Esophagus mucosa (tissue), 1 donor: ENCODE data around the gene TRIM34. TPM values are rescaled to one million over a fixed set of nuclear protein-coding genes. Genes with fewer than 3 reads are reported as not detected.
A peak's percentile ranks its signal among the peaks of the same experiment; 100 is the strongest.
"Not testable (repeated sequence)": the region's sequence is repeated elsewhere in the genome, so short reads cannot be mapped to it uniquely, and the experiment has no call there.

ENCODE experiments used
- ATAC-seq: fragments of 200-7000 bp; cut with Tn5 transposase; one replicate; pipeline ENCODE4 v1.9.1; 2020
- total RNA-seq: library from RNA; stranded (reverse); gene quantifications from one replicate; pipeline ENCODE4 v1.2.4, GENCODE V29; 2023
- donor health status: DM: yes; HTN: yes; CAD: no.

Gene TRIM34, protein sequence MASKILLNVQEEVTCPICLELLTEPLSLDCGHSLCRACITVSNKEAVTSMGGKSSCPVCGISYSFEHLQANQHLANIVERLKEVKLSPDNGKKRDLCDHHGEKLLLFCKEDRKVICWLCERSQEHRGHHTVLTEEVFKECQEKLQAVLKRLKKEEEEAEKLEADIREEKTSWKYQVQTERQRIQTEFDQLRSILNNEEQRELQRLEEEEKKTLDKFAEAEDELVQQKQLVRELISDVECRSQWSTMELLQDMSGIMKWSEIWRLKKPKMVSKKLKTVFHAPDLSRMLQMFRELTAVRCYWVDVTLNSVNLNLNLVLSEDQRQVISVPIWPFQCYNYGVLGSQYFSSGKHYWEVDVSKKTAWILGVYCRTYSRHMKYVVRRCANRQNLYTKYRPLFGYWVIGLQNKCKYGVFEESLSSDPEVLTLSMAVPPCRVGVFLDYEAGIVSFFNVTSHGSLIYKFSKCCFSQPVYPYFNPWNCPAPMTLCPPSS
- 4.0 TPM for total RNA-seq

DNA sequence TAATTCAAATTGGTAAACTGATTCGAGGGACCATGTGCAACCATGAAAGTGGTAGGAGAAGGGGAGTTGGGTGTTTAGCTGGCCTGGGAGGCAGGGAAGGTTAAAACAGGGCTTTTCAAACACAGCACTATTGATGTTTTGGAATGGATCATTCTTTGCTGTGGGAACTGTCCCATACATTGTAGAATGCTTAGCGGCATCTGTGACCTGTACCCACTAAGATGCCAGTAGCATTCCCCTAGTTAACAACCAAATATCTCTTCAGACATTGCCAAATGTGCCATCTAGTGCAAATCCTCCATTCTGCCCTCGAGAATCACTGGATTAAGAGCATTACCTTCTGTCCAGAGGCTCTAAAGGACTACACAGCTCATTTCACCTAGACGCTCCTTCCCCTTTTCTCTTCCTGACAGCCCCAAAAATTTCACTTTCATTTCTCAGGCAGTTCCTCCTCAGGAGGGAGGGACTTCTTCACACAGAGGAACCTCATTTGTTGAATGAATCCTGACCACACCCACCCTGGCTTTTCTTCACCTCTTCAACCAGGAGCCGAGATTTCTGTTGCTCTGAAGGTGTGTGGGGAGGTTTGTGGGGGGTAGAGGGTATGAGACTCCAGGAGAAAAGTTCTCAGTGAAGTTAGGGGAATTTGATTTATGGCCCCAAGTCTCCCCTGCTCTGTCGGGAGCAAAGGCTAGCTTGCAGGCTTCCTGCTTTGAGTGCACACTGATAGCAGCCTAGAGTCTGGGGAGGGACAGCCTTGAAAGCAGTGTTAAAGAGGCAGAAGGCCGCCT, at the start of gene TRIM34:
Gene TRIM34 (plus strand): TSS at position 513 of the 791 bp plus-strand sequence. CDS start 7,331 bp downstream, outside the sequence.
- peak; percentile 79 for ATAC-seq

DNA sequence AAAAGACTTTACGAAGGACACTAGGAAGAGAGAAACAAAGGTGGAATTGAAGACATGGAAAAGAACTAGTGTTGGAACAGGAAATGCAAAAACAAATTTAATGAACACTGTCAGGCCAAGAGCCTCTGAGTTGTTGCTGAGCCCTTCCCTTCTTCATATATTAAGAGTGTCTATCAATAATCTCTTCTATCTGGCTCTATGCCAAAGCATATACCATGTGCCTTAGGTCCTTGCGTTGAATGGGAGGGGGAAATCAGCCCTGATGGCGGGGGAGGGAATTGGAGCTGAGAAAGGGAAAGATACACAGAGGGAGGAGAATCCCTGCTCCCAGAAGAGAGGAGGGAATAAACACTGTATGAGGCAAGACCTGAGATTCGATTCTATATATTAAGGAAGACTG, 49.6 kb upstream of the TRIM34 start:
- ATAC-seq = no peak

DNA sequence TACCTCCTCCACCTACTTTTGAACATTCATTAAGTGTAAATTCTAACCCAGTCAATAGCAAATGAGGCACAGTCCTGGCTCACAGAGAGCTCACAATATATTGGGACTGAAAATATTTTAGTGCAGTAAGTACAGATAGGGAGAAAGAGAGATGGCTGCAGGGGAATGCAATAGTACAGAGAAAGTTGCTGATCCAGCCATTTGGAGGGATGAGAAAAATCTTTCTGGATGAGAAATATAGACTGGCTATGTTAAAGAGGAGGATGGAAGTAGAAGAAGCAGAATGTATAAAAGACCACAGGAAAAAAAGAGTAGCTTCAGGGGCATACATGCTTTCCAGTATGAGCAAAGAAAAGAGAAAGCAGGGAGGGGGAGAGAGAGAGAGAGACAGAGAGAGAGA, 47.7 kb upstream of the TRIM34 start:
- ATAC-seq = no peak

DNA sequence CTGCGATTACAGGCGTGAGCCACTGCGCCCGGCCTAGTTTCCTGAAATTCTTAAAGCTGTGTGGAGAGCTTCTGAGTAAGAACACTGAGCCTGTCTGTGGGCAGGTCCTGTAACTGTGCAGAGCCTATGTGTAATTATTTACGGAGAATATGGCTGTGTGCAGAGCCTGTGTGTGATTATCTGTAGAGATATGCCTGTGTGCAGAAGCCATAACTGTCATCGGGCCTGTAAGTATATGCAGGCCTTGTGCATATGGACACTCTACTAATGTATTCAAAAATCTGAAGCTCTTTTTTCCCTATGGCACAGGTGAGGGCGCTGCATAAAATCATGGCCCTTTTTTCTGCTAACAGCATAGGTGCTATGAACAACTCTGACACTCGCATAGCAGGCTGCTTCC, 44.2 kb upstream of the TRIM34 start, which contains the start of gene OR52B6:
Gene OR52B6 (plus strand): TSS at position 301 of the 400 bp plus-strand sequence. CDS start 0 bp downstream, at position 301.
- no peak for ATAC-seq

DNA sequence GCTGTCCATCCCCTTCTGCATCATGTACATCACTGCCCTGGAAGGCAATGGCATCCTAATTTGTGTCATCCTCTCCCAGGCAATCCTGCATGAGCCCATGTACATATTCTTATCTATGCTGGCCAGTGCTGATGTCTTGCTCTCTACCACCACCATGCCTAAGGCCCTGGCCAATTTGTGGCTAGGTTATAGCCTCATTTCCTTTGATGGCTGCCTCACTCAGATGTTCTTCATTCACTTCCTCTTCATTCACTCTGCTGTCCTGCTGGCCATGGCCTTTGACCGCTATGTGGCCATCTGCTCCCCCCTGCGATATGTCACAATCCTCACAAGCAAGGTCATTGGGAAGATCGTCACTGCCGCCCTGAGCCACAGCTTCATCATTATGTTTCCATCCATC, 43.8 kb upstream of the TRIM34 start:
- no peak for ATAC-seq

DNA sequence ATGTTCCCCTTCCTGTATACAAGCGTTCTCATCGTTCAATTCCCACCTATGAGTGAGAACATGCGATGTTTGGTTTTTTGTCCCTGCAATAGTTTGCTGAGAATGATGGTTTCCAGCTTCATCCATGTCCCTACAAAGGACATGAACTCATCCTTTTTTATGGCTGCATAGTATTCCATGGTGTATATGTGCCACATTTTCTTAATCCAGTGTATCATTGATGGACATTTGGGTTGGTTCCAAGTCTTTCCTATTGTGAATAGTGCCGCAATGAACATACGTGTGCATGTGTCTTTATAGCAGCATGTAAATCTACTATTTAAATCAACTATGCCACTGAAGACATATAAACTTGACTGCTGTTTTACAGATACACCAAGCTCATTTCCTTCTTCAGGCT, 40.3 kb upstream of the TRIM34 start:
- not testable (repeated sequence) for ATAC-seq

DNA sequence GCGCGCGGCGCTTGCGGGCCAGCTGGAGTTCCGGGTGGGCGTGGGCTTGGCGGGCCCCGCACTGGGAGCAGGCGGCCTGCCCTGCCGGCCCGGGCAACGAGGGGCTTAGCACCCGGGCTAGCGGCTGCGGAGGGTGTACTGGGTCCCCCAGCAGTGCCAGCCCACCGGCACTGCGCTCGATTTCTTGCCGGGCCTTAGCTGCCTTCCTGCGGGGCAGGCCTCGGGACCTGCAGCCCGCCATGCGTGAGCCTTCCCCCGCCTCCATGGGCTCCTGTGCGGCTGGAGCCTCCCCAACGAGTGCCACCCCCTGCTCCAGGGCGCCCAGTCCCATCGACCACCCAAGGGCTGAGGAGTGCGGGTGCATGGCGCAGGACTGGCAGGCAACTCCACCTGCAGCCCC, 34.9 kb upstream of the TRIM34 start:
- ATAC-seq = not testable (repeated sequence)

DNA sequence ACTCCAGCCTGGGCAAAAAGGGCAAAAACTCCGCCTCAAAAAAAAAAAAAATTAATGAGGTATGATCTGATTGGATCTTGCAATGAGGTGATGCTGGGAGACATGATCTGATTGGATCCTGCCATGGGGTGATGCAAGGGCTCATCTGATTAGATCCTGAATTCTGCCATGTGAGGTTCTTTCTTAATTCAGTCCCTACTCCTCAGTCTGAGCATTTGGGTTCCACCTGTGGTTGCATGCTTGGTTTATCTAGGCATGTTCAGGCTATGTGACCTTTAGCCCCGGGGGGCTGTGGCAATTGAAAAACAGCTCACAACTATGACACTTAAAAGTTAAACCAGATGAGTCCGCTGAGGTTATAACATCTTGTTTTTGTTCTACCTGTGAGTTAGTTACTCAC, 33.2 kb upstream of the TRIM34 start:
- no peak for ATAC-seq

DNA sequence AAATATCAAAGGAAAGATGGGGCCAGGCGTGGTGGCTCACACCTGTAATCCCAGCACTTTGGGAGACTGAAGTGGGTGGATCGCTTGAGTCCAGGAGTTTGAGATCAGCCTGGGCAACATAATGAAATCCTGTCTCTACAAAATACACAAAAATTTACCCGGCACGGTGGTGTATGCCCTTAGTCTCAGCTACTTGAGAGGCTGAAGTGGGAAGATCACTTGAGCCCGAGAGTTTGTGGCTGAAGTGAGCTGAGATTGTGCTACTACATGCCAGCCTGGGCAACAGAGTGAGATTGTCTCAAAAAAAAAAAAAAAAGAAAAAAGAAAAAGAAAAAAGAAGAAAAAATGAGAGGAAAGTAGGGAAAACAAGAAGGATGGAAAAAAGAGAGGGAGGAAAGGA, 32.2 kb upstream of the TRIM34 start:
- no peak for ATAC-seq

DNA sequence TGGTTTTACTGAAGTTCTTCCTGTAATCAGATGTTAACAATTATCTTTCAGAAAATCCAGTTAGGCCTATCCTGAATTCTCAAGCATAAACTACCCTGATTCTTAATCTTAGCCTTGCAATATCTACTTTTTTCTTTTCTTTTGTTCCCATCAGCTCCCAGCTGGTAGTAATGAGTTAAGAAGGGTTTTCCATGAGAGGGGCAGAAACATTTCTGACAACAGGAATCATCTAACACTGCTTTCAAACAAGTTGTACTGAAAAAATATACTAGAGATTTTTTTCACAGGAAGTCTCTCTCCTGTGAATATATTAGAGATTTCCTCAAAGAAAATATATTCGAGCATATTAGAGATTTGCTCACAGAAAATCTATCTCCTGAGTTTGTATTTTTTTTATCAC, 31.7 kb upstream of the TRIM34 start:
- ATAC-seq = no peak

DNA sequence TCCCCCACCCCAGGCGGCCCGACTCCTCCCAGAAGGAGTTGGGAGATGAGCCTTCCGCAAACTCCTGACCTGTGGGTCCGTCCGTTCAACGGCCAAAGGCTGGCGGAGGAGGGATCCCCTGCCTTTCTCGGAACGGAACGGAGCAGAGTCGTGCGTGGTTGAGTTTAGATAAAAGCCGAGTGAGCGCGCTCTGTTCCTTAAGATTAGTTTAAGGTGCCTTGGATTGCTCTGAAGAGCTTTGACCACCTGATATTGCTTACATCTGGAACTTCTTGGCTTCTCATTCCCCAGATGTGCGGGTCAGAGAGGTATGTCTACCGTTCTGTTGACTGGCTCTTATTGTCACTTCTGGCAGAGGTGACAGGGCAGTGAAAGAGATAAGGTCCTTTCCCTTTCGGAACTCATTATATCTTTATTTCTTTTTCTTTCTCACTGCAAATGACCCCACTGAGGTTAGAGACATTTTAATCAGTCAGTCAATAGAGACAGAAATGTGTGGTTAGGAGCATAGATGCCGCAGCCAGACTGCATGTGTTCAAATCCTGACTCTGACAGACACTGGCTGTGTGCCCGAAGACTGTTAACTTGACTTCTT, 28.1 kb upstream of the TRIM34 start, which contains the start of gene TRIM6:
Gene TRIM6 (plus strand): TSS at position 31 of the 595 bp plus-strand sequence. CDS start 261 bp downstream, at position 292.
- ATAC-seq = peak; percentile 54

DNA sequence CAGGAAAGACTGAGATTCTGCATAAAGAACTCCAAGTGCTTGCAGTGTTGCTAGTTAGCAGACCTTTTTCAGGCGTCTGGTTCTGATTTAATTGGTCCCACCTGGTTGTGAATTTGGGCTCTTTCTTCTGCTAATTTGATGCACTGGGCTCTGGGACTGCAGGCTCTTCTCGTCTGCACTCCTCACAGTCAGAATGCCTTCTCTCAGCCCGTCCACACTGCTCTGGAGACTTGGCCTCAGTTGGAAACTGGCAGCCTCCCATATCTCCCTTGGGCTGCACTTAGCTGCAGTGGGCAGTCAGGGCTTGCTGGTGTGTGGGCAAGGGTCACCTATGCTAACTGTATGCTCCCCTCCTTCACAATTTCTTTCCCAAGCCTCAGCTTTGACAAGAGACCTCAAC, 26.8 kb upstream of the TRIM34 start:
- no peak for ATAC-seq

DNA sequence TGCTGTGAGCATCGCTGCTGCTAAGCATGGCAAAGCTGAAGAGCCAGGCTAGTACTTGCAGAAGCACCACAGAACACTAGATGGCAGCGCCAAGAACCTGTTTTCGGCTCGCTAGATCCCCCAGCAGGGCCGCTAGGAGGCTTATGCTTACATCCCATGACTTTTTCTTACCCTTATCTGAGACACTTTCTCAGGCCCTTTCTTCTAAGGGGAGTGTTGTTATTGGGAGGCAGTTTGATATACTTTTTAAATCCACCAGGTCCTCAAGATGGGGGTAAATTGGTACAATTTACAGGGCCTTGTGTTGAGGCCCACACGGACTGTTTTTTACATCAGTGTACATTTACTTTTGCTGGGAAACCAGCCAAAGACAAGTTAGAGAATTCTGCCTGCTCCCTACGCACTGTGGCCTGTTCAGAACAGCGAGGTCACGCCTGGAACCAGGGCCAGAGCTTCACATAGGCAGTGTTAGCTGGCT, 24.4 kb upstream of the TRIM34 start:
- peak; percentile 79 for ATAC-seq

DNA sequence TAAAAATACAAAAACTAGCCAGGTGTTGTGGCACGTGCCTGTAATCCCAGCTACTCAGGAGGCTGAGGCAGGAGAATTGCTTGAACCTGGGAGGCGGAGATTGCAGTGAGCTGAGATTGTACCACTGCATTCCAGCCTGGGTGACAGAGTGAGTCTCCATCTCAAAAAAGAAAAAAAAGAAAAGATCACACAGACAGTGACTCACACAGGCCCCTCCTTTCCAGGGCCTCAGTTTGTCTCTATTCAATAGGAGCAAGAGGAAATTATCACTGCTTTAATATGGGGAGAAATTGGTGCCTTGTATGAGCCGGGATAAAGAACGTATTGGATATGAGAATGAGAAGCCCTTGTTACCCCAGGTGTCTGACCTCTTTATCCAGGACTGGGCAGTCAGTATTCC, 22.0 kb upstream of the TRIM34 start:
- not testable (repeated sequence) for ATAC-seq

DNA sequence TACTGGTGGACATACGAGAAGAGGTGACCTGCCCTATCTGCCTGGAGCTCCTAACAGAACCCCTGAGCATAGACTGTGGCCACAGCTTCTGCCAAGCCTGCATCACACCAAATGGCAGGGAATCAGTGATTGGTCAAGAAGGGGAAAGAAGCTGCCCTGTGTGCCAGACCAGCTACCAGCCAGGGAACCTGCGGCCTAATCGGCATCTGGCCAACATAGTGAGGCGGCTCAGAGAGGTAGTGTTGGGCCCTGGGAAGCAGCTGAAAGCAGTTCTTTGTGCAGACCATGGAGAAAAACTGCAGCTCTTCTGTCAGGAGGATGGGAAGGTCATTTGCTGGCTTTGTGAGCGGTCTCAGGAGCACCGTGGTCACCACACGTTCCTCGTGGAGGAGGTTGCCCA, 21.5 kb upstream of the TRIM34 start:
- ATAC-seq = no peak

DNA sequence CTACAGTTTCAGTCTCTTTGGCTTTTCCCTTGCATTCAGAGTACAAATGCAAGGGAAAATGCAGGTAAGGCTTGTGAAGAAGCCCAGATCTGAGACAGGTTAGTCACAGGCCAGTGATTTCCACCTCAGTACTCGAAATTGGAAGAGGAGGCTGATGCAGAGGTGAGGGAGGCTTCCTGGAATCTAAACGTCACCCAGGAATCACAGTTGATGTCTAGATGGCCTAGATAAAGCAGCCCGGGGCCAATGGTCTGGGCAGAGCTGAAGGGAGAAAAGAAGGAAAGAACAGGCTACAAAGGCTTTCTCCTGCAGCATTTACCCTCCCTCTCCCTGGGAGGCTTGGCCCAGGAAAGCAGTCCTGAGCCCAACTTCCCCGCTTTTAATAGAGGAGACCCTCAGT, 19.9 kb upstream of the TRIM34 start:
- ATAC-seq = no peak

DNA sequence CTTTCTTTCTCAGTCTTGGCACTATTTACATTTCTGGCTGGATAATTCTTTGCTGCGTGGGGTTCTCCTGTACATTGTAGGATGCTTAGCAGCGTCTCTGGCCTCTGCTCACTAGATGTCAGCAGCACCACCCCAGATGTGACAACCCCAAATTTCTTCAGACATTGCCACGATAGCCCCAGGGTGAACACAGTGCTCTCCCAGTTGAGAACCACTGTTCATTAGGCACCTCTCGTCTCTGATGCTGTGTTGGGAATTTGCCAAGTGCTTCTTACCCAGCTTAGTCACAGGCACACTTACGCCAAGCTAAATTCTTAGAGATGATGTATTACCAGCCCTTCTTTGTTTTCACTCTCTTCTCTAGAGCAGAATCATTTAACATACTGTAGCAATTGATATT, 19.0 kb upstream of the TRIM34 start:
- peak; percentile 68 for ATAC-seq

DNA sequence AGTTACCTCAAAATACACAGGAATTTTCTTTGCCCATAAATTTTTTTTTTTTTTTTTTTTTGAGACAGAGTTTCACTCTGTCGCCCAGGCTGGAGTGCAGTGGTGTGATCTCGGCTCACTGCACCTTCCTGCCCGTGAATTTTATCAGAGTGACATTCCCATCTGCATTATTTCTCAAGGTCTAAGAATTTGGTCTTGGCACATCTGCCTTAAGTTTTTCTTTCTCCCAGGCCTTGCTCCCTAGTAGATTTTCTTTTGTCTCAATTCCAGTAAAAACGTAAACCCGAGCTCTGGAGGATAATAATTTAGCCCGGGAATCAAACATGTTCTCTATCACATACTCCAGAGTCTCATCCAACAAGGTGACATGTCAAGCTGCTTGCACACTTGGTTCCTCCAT, 16.0 kb upstream of the TRIM34 start:
- ATAC-seq = no peak

DNA sequence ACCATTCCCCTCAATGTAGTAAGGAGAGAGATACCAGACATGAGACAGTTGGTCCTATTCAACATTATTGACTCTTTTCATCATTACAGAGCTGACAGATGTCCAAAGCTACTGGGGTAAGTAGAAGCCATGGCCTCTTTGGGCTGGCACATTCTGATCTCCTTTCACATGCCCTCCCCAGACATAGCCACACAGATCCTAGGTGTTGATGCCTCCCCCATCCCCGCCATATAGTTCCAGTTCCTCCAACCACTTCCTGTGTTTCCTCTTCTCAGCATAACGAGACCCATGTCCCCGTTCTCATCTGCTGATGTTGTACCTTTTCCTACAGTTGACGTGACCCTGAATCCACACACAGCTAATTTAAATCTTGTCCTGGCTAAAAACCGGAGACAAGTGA, 14.4 kb upstream of the TRIM34 start:
- ATAC-seq = no peak

DNA sequence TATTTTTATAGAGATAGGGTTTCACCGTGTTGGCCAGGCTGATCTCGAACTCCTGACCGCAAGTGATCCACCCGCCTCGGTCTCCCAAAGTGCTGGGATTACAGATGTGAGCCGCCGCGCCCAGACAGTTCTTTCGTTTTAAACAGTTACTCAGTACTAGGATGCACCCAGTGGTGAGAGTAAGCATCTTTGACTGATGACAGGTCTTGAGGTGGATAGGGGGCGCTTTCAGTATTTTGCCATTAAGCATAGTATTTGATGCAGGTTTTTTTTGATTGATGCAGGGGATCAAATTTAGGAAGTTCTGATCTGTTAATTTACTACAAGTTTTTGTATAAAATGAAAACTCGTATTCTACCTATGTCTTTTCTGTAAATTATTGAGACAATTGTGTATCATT, 13.2 kb upstream of the TRIM34 start:
- no peak for ATAC-seq

DNA sequence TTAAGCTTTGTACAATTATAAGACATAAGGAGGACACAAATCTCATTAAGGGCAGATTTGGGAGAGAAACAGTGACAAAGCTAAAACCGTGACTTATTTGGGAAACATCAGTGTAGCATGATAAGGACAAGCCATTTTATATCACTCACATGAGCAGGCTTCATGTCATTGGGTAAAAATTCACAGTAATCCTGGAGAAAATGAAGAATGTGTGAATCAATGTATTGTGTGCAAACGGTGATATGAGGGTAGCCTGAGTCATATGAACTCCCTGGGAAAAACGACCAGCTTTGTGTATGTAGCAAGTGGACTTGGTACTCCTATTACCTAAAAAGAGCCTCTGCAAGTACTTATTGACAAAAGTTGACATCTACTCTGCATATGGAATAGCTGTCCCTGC, 6.0 kb upstream of the TRIM34 start:
- ATAC-seq = no peak

DNA sequence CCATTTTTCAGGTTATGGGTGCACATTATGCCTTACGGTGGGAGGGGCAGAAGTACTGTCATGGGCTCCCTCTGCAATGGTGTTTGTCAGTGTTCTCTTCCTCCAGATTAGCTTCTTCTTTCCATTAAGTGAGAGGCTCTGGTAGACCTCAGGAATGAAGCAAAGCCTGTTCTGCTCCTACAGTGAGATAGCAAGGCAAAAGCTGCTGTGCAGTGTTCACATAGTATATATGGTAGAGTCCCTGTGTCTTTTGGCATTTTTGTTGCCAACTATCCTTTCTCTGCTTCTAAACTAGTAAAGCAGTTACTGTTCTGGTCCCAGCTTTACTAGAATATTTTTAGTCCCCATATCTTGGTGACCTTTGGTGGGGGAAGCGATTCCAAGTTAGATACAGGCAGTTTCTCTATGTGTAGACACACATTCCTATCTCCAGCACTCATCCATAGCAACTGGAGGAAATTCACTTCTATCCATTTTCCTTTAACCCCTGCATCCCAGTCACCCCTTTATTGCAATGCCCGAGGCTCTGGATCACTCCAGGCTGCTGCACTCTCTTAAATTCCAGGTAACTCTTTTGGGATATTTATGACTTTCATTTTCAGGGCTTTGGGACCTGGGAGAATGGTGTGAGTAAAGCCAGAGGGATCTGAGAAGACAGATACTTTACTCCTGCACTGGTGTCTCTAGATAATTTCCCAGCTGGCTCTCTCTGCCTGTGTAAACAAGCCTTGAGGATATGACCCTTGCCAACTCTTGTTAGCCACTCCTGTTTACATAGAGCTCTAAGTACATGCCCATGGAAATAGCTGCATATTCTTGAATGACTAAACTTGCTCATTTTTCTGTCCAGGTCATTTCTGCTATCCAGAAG, 3.9 kb upstream of the TRIM34 start:
- peak; percentile 88 for ATAC-seq
